ENCODE measurements around the gene VPS4B.
A peak's percentile ranks its signal among the peaks of the same experiment; 100 is the strongest.

VPS4B gene

GRCh38 chr18:63430526-63430925 lies 8.2 kb upstream of the VPS4B start:
- DNase-seq (ENCODE audit: low read depth) = no peak
- no peak overlapping the region for H3K4me3 ChIP-seq (ENCODE audit: low read depth, low read length)
- TF ChIP-seq POLR2A (IDR thresholded peaks at IDR 0.05; ENCODE audit: extremely low read depth, insufficient read length) (no peak), MYC (IDR thresholded peaks at IDR 0.05; ENCODE audit: low read depth, low read length) (no peak), CTCF (IDR thresholded peaks at IDR 0.05; ENCODE audit: low read depth, low read length) (no peak)
- TF ChIP-seq, protein P1, sequence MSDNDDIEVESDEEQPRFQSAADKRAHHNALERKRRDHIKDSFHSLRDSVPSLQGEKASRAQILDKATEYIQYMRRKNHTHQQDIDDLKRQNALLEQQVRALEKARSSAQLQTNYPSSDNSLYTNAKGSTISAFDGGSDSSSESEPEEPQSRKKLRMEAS (IDR thresholded peaks at IDR 0.05; ENCODE audit: low read depth, low read length) = no peak

DNA sequence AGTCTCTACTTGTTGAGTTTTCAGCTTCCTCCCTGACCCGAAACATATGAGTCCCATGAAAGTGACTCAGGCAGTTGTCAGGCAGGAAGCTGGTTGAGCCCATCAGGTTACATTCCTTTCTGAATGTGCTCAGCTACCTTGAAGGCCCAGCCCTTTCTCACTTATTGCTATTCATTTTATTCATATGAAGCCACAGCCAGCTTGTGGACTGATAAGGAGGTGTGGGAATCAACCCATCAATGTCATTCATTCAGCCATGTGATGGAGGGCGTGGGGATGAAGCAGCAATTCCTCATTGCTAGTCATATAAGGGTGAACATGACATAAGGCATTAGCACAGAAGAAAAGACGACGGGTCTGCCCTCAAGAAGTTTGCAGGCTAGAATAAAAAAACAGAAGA lies 5.3 kb upstream of the VPS4B start:
- DNase-seq (ENCODE audit: low read depth) = no peak
- TF ChIP-seq CTCF (IDR thresholded peaks at IDR 0.05; ENCODE audit: low read depth, low read length) = no peak
- H3K4me3 ChIP-seq (ENCODE audit: low read depth, low read length) = no peak overlapping the region

GRCh38 chr18:63422864-63423304 lies 608 bp upstream of the VPS4B start:
- TF ChIP-seq POLR2A (IDR thresholded peaks at IDR 0.05; ENCODE audit: extremely low read depth, insufficient read length) (no peak), CTCF (IDR thresholded peaks at IDR 0.05; ENCODE audit: low read depth, low read length) (no peak)
- no peak for DNase-seq (ENCODE audit: low read depth)

DNA sequence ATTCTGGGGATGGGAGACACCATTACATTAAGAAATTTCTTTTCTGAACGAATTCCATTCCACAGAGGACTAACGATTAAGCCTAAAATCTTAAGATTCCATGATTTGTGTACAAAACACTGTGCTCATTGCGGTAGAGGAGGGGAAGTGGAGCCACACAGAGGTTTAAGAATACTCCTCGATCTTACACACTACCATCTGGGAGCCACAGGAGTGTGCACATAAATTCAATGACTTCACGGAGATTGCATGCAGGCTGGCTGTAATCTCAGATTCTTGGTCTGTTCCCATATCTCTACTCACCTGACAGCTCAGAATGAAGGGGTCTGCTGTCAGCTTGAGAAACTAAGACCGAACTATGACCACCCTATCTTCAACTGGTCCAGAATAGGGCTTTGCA lies 762 bp downstream of the VPS4B start:
- H3K4me3 ChIP-seq (ENCODE audit: low read depth, low read length) = peak overlapping the region; percentile 96
- no peak for TF ChIP-seq POLR2A (IDR thresholded peaks at IDR 0.05; ENCODE audit: extremely low read depth, insufficient read length)
- TF ChIP-seq MYC (IDR thresholded peaks at IDR 0.05; ENCODE audit: low read depth, low read length) = no peak
- TF ChIP-seq, protein P1 (IDR thresholded peaks at IDR 0.05; ENCODE audit: low read depth, low read length) = no peak
- TF ChIP-seq CTCF (IDR thresholded peaks at IDR 0.05; ENCODE audit: low read depth, low read length) = no peak
- peak; percentile 22 for DNase-seq (ENCODE audit: low read depth)

More at GRCh38 chr18:63422864-63423304, 608 bp upstream of the VPS4B start:
- peak overlapping the region; percentile 76 for H3K4me3 ChIP-seq (ENCODE audit: low read depth, low read length)

DNA sequence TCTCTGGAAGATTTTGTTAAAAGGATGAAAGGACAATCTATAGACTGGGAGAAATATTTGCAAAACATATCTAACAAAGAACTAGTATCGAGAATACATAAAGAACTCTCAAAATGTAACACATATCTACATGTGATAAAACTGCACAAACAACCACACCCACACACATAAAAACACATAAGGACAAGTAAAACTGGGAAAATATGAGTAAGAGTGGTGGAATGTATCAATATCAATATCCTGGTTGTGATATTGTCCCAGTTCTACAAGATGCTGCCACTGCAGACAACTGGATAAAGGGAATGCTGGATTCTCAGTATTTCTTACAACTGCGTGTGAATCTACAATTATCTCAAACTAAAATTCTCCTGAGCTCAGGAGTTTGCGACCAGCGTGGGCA lies 9.3 kb downstream of the VPS4B start:
- no peak for TF ChIP-seq CTCF (IDR thresholded peaks at IDR 0.05; ENCODE audit: low read depth, low read length)
- no peak for TF ChIP-seq POLR2A (IDR thresholded peaks at IDR 0.05; ENCODE audit: extremely low read depth, insufficient read length)
- TF ChIP-seq, protein P1 (IDR thresholded peaks at IDR 0.05; ENCODE audit: low read depth, low read length) = no peak
- TF ChIP-seq MYC (IDR thresholded peaks at IDR 0.05; ENCODE audit: low read depth, low read length) = no peak
- no peak for DNase-seq (ENCODE audit: low read depth)
- H3K4me3 ChIP-seq (ENCODE audit: low read depth, low read length) = no peak overlapping the region

GRCh38 chr18:63410792-63411191 lies 11.5 kb downstream of the VPS4B start:
- peak; percentile 33 for DNase-seq (ENCODE audit: low read depth)
- H3K4me3 ChIP-seq (ENCODE audit: low read depth, low read length) = no peak overlapping the region
- TF ChIP-seq CTCF (IDR thresholded peaks at IDR 0.05; ENCODE audit: low read depth, low read length) (no peak), MYC (IDR thresholded peaks at IDR 0.05; ENCODE audit: low read depth, low read length) (no peak), POLR2A (IDR thresholded peaks at IDR 0.05; ENCODE audit: extremely low read depth, insufficient read length) (no peak)
- TF ChIP-seq, protein P1 (IDR thresholded peaks at IDR 0.05; ENCODE audit: low read depth, low read length) = no peak

All from NB4 (cell line).